ENCODE measurements around the gene STX3. TPM values are rescaled to one million over a fixed set of nuclear protein-coding genes. Genes with fewer than 3 reads are reported as not detected.
"Not testable (repeated sequence)": the region's sequence is repeated elsewhere in the genome, so short reads cannot be mapped to it uniquely, and the experiment has no call there.

STX3 gene
- total RNA-seq, 2 experiments from 2014 or later: 5.4 to 5.5 TPM

DNA sequence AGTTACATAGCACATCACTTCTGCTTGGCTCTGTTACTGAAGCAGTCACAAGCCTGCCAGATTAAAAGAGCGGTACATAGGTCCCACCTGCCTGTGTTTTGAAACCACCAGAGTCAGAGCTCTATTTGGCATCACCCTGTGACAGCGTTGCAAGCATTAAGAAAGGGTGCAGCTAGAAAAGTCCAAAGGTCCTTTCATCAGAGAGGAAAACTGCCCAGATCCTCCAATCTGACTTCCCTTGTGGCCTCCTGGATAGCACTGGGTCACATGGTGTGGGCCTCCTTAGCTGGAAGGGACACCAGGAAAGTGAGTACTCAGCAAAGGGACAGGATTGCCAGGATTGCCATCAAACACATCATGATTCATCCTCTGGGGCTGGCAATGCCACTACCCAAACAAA lies 22.9 kb downstream of the STX3 start:
- no peaks in the 10 kb centered on the region for H3K9me3 Mint-ChIP-seq
- H3K27ac Mint-ChIP-seq: no peak overlapping the region
- peaks cover 5% of the 10 kb centered on the region for H3K4me1 Mint-ChIP-seq (ENCODE audit: low read depth)
- CTCF ChIA-PET: interaction anchor here (0.5 to 0.9 kb wide), 2 partner anchors 22 to 26 kb away, joined by 3 to 4 read pairs; no protein-coding TSS in a partner anchor
- DNase-seq: no peak
- H3K27me3 Mint-ChIP-seq (ENCODE audit: low read depth): no peaks in the 10 kb centered on the region
- H3K36me3 Mint-ChIP-seq (ENCODE audit: low read depth): peaks cover 7% of the 10 kb centered on the region
- intact Hi-C loops (cut with micrococcal nuclease): no loop called here
- no peak overlapping the region for H3K4me3 Mint-ChIP-seq

- Mint-ChIP-seq H3K27ac (no peak overlapping the region), H3K4me1 (ENCODE audit: low read depth) (peaks cover 2% of the 10 kb centered on the region), H3K9me3 (no peaks in the 10 kb centered on the region), H3K36me3 (ENCODE audit: low read depth) (peaks cover 5% of the 10 kb centered on the region), H3K4me3 (no peak overlapping the region), H3K27me3 (ENCODE audit: low read depth) (no peaks in the 10 kb centered on the region)
- DNase-seq: no peak
- intact Hi-C loops (cut with micrococcal nuclease): no loop called here
- CTCF ChIA-PET: no interaction called here
These were observed 24.3 kb downstream of the STX3 start for GRCh38 chr11:59779487-59779886.

DNA sequence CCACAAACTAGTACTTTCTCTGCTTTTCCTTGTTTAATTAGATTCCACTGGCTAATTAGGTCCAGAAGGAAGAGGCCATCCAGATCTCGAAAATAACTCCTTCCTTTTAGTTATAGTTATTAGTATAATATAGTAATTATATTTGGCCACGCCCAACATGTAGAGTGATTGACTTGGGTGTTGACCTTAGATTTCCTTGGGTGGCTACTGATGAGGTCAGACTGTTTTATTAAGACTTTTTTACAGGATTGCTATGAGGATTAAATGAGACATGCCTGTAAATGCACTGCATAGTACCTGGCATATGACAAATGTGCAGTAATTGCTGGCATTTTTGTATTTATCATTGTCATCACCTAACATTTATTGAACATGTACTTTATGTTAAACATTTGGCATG lies 26.9 kb downstream of the STX3 start:
- Mint-ChIP-seq H3K4me1 (ENCODE audit: low read depth) (no peaks in the 10 kb centered on the region), H3K9me3 (no peaks in the 10 kb centered on the region), H3K27me3 (ENCODE audit: low read depth) (no peaks in the 10 kb centered on the region), H3K36me3 (ENCODE audit: low read depth) (peaks cover 1% of the 10 kb centered on the region), H3K27ac (no peak overlapping the region), H3K4me3 (no peak overlapping the region)
- DNase-seq: no peak
- intact Hi-C loops (cut with micrococcal nuclease): no loop called here
- CTCF ChIA-PET: interaction anchor here (0.6 kb wide), 1 partner anchor 1469 kb away, joined by 3 read pairs; no protein-coding TSS in a partner anchor

DNA sequence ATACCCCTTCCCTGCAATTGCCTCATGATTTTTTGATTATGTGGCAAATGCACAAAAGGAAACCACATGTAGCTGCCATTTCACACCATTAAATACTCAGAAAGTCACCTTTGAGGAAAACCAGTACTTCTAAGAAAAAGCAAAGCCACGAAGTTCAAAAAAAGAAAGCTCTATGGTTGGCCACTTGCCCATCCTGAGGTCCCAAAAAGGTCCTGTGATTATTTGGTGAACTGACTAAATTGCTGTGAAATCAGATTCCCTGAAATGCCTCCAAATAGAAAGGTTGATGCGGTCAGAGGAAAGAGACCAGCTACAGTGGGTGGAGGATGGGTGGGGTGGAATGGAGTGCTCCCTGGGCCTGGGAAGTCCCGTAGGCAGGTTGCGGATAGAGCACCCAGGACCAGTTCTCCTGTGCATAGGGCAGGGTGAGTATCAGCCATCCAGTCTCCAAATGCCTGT lies 28.5 kb downstream of the STX3 start:
- no peak for DNase-seq
- Mint-ChIP-seq H3K9me3 (no peaks in the 10 kb centered on the region), H3K4me1 (ENCODE audit: low read depth) (no peaks in the 10 kb centered on the region), H3K4me3 (no peak overlapping the region), H3K27ac (no peak overlapping the region), H3K27me3 (ENCODE audit: low read depth) (no peaks in the 10 kb centered on the region), H3K36me3 (ENCODE audit: low read depth) (peaks cover 1% of the 10 kb centered on the region)
- intact Hi-C loops (cut with micrococcal nuclease): no loop called here
- CTCF ChIA-PET: interaction anchor here (0.6 to 0.7 kb wide), 2 partner anchors 327 to 349 kb away, joined by 3 read pairs; no protein-coding TSS in a partner anchor

GRCh38 chr11:59784441-59784840 lies 29.3 kb downstream of the STX3 start:
- DNase-seq: not testable (repeated sequence)

DNA sequence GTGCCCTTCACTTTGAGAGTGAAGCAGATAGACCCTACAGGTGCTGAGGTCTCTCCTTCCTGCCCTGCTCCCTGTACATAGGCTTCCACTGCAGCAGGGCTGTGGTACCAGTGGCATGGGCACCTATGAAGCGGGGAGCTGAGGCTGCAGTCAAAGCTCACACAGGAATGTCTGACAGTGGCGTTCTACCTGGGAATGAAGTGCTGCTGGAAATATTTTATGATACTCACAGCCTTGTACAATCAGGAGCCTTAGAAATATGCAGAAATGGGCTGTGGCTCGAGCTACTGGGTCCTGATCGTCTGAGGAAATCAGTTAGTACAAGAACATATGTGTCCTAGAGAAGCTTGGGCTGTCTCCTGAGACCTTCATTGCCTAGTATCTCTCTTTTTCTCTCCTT lies 30.6 kb downstream of the STX3 start:
- intact Hi-C loops (cut with micrococcal nuclease): no loop called here
- Mint-ChIP-seq H3K4me1 (ENCODE audit: low read depth) (no peaks in the 10 kb centered on the region), H3K36me3 (ENCODE audit: low read depth) (peaks cover 1% of the 10 kb centered on the region), H3K9me3 (no peaks in the 10 kb centered on the region), H3K27ac (no peak overlapping the region), H3K4me3 (no peak overlapping the region), H3K27me3 (ENCODE audit: low read depth) (no peaks in the 10 kb centered on the region)
- CTCF ChIA-PET: interaction anchor here (0.6 kb wide), 1 partner anchor 26 kb away, joined by 3 read pairs; no protein-coding TSS in a partner anchor
- DNase-seq: no peak

More at GRCh38 chr11:59784441-59784840, 29.3 kb downstream of the STX3 start:
- H3K9me3 Mint-ChIP-seq; H3K4me1 Mint-ChIP-seq (ENCODE audit: low read depth); H3K4me3 Mint-ChIP-seq; intact Hi-C loops (cut with micrococcal nuclease); H3K27me3 Mint-ChIP-seq (ENCODE audit: low read depth); H3K36me3 Mint-ChIP-seq (ENCODE audit: low read depth); H3K27ac Mint-ChIP-seq: not testable (repeated sequence)
- CTCF ChIA-PET: interaction anchor here (0.6 kb wide), 1 partner anchor 348 kb away, joined by 3 read pairs; no protein-coding TSS in a partner anchor

DNA sequence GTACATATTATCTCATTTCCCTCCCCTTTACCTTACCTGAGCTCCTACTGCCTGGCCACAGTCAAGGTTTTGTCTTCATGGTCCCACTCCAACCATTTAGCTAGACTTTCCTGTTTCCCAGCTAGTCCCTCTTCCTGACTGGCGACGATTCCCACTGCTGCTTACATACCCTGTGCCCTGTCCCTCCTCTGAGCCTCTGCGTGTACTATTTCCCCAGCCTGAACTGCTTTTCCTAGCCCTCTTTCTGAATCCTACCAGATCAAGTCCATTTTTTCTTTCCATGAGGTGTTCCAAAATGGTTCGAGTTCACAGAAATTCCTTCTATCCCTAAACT lies 32.0 kb downstream of the STX3 start:
- intact Hi-C loops (cut with micrococcal nuclease): no loop called here
- no peak for DNase-seq
- CTCF ChIA-PET: interaction anchor here (1.0 kb wide), 1 partner anchor 34 kb away, joined by 5 read pairs; no protein-coding TSS in a partner anchor
- H3K27ac Mint-ChIP-seq: no peak overlapping the region
- H3K36me3 Mint-ChIP-seq (ENCODE audit: low read depth): no peaks in the 10 kb centered on the region
- H3K4me1 Mint-ChIP-seq (ENCODE audit: low read depth): no peaks in the 10 kb centered on the region
- no peaks in the 10 kb centered on the region for H3K9me3 Mint-ChIP-seq
- H3K4me3 Mint-ChIP-seq: no peak overlapping the region
- no peaks in the 10 kb centered on the region for H3K27me3 Mint-ChIP-seq (ENCODE audit: low read depth)

DNA sequence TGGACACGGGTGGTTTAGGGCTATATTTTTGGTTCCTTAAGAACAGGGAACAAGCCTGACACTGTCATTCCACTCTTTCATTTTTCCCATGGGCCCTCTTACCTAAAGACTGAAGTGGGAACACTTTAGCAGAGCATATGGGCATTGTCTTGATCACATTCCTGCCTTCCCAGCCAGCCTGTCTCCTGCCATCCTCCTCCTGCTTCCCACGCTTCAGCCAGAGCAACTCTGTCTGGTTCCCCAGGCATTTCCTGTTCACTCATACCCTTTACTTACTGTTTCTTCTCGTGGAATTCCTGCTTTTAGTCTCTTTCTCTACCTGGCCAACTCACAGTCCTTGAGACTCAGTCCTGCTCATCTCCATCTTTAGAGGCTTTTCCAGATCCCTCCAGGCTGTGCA lies 32.6 kb downstream of the STX3 start:
- Mint-ChIP-seq H3K4me1 (ENCODE audit: low read depth) (no peaks in the 10 kb centered on the region), H3K27ac (no peak overlapping the region), H3K36me3 (ENCODE audit: low read depth) (peaks cover 1% of the 10 kb centered on the region)

DNA sequence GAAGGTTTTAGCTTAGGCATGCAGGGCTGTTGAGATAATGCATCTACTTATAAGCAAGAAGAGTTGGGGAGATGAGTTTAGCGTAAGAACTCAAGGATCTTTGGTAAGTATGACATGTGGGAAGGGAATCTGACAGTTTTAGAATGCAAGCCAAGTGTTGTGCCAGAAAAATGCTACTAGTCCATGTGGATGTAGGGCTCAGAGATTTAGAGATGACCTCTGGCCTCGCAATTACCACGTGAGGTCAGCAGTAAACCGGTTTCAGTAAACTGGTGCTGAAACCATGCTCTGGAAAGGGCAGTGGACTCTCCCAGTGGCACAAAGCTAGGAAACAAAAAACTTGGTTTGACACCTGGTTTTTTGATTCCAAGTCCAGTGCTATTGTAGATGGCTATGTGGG lies 36.5 kb downstream of the STX3 start:
- intact Hi-C loops (cut with micrococcal nuclease): no loop called here
- no peaks in the 10 kb centered on the region for H3K9me3 Mint-ChIP-seq
- DNase-seq: no peak
- CTCF ChIA-PET: interaction anchor here (0.6 kb wide), 1 partner anchor 180 kb away, joined by 3 read pairs; no protein-coding TSS in a partner anchor
- H3K27ac Mint-ChIP-seq: no peak overlapping the region
- H3K4me3 Mint-ChIP-seq: no peak overlapping the region
- no peaks in the 10 kb centered on the region for H3K4me1 Mint-ChIP-seq (ENCODE audit: low read depth)
- no peaks in the 10 kb centered on the region for H3K27me3 Mint-ChIP-seq (ENCODE audit: low read depth)
- peaks cover 8% of the 10 kb centered on the region for H3K36me3 Mint-ChIP-seq (ENCODE audit: low read depth)

More for the DNA sequence above, 32.6 kb downstream of the STX3 start:
- Mint-ChIP-seq H3K9me3 (no peaks in the 10 kb centered on the region), H3K27me3 (ENCODE audit: low read depth) (no peaks in the 10 kb centered on the region), H3K4me3 (no peak overlapping the region)
- intact Hi-C loops (cut with micrococcal nuclease): no loop called here
- no peak for DNase-seq
- CTCF ChIA-PET: interaction anchor here (0.9 to 1.0 kb wide), 2 partner anchors 14 to 34 kb away, joined by 3 to 5 read pairs; no protein-coding TSS in a partner anchor

- Mint-ChIP-seq H3K27ac (no peak overlapping the region), H3K36me3 (ENCODE audit: low read depth) (peaks cover 8% of the 10 kb centered on the region), H3K4me3 (no peak overlapping the region), H3K9me3 (no peaks in the 10 kb centered on the region), H3K4me1 (ENCODE audit: low read depth) (no peaks in the 10 kb centered on the region), H3K27me3 (ENCODE audit: low read depth) (no peaks in the 10 kb centered on the region)
- CTCF ChIA-PET: no interaction called here
- DNase-seq: no peak
- intact Hi-C loops (cut with micrococcal nuclease): no loop called here
These were observed 37.3 kb downstream of the STX3 start for GRCh38 chr11:59792507-59792906.

- Mint-ChIP-seq H3K36me3 (ENCODE audit: low read depth) (peaks cover 8% of the 10 kb centered on the region), H3K27me3 (ENCODE audit: low read depth) (no peaks in the 10 kb centered on the region), H3K9me3 (no peaks in the 10 kb centered on the region), H3K4me1 (ENCODE audit: low read depth) (no peaks in the 10 kb centered on the region), H3K27ac (no peak overlapping the region), H3K4me3 (no peak overlapping the region)
- CTCF ChIA-PET: no interaction called here
- DNase-seq: no peak
- intact Hi-C loops (cut with micrococcal nuclease): no loop called here
These were observed 39.2 kb downstream of the STX3 start for GRCh38 chr11:59794417-59794816.

DNA sequence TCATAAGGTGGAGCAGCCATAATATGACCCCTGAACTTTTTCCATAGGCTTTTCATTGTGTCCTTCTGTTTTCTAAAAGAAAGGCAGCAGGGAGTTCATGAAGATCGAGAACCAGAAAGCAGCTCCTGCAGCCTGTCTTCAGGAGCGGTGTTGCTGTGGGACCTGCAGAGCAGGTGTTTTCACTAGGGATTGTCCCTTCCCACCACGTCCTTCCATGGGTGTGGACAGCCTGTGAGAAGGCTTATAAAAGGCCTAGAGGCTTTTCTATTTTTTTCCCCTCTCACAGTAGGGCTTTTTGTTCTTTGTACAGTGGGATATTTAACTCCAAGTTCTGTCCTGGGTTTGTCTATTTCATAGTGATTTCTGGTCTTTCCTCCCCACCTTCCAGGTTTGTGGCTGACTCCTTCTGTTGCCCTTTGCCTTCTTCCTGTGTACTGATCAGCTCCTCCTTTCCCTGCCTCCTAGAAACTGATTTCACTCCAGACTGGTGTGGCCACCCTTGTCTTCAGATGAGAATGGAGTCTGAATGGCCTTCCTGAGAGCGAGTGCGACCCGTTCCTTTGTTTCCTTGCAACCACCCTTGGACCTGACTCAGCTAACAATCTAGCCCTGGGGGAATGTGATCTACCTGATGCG lies 45.3 kb downstream of the STX3 start:
- no peaks in the 10 kb centered on the region for H3K9me3 Mint-ChIP-seq
- CTCF ChIA-PET: interaction anchor here (0.6 to 5.4 kb wide), 5 partner anchors 10 to 629 kb away, joined by 3 to 66 read pairs (median 5); partner anchors contain the start of genes DTX4, MRPL16 and STX3
- peaks cover 4% of the 10 kb centered on the region for H3K36me3 Mint-ChIP-seq (ENCODE audit: low read depth)
- H3K4me1 Mint-ChIP-seq (ENCODE audit: low read depth): no peaks in the 10 kb centered on the region
- no peak overlapping the region for H3K27ac Mint-ChIP-seq
- H3K4me3 Mint-ChIP-seq: no peak overlapping the region
- no peaks in the 10 kb centered on the region for H3K27me3 Mint-ChIP-seq (ENCODE audit: low read depth)
- no peak for DNase-seq
- intact Hi-C loops (cut with micrococcal nuclease): loop anchor here (5.0 to 10.0 kb wide), 2 partner anchors 518 to 596 kb away; no protein-coding TSS in a partner anchor

All from activated naive CD4-positive, alpha-beta T cell treated with anti-CD3 and anti-CD28 coated beads for 36 hours (primary cell).